GM13977 (cell line): ENCODE results near the gene IGF2BP3.

Experiments
- DNase-seq: peaks from one replicate; pipeline ENCODE4 v3.0.0; 2012; ENCODE audit warnings: low spot score
- in situ Hi-C: fragments of 300-500 bp; cut with MboI; formaldehyde crosslinking; loops from one replicate; pipeline ENCODE4 v1.12.0; 2022; ENCODE audit warnings: low sequenced_read_pairs, low pct_unique_long_range_greater_than_20kb, mixed read lengths, inconsistent platforms; ENCODE audit not compliant: unreplicated experiment
- TF ChIP-seq, protein P1 (sequence below): IDR thresholded peaks from 2 replicates; pipeline ENCODE4 v1.5.1; 2012; ENCODE audit warnings: mild to moderate bottlenecking, control low read depth; ENCODE audit not compliant: insufficient read depth; ENCODE audit errors: extremely low read depth, missing control alignments

Gene IGF2BP3

DNA sequence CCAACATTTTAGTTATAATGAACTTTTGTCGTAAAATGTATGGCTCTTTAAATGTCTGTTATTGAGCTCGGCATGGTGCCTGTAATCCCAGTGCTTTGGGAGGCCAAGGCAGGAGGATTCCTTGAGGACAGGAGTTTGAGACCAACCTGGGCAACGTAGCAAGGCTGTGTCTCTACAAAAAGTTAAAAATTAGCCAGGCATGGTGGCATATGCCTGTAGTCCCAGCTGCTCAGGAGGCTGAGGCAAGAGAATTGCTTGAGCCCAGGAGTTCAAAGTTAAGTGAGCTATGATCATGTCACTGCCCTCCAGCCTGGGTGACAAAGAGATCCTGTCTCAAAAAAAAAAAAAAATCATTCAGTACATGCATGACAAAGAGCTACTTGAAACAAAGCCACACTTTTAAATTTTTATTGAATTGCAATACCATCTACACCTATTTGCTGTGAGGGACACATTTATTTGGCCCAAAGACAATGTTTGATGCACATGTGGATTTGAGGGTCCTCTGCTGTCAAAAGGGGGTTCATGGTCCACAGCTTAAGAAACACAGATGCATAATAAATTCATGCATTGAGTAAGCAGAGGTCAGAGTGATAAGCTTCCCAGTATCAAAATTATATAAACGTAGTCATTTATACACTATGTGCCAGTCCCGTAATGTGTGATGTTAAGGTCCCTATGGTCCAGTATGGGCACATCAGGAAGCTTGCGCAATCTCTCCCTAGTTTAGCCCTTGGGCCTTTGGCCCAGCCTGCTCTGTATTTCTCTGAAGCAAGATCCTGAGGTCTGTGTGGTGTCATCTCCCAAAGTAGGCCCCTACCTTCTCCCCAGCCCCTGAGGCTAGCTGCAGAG is 175.5 kb downstream of the IGF2BP3 start:
- in situ Hi-C loops = no loop called here
- DNase-seq = no peak
- TF ChIP-seq, protein P1, sequence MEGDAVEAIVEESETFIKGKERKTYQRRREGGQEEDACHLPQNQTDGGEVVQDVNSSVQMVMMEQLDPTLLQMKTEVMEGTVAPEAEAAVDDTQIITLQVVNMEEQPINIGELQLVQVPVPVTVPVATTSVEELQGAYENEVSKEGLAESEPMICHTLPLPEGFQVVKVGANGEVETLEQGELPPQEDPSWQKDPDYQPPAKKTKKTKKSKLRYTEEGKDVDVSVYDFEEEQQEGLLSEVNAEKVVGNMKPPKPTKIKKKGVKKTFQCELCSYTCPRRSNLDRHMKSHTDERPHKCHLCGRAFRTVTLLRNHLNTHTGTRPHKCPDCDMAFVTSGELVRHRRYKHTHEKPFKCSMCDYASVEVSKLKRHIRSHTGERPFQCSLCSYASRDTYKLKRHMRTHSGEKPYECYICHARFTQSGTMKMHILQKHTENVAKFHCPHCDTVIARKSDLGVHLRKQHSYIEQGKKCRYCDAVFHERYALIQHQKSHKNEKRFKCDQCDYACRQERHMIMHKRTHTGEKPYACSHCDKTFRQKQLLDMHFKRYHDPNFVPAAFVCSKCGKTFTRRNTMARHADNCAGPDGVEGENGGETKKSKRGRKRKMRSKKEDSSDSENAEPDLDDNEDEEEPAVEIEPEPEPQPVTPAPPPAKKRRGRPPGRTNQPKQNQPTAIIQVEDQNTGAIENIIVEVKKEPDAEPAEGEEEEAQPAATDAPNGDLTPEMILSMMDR = no peak

DNA sequence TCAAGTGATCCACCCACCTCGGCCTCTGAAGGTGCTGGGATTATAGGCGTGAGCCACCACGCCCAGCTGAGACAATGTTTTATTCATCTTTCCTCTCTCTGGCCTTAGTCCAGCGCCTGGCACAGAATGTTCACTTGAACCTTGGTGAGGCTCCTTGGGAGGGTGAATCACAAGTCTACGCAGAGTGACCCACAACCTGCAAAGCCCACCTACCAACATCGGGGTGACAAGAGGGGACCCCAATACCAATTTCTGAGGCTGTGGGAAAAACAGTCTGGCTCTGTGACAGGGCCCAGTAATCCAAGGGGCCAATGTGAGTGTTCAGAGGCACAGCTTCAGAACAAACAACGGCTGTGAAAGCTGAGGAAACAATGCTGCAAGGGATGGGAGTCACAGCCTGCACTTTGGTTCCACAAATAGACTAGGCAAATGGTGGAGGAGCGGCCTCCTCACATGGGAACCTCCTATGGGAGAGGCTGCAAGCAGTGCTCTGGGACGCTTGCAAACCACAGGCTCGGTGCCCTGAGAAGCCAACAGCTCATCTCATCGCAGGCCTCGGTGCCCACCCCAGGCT is 176.7 kb downstream of the IGF2BP3 start:
- in situ Hi-C loops = no loop called here
- no peak for DNase-seq
- TF ChIP-seq, protein P1 = no peak

DNA sequence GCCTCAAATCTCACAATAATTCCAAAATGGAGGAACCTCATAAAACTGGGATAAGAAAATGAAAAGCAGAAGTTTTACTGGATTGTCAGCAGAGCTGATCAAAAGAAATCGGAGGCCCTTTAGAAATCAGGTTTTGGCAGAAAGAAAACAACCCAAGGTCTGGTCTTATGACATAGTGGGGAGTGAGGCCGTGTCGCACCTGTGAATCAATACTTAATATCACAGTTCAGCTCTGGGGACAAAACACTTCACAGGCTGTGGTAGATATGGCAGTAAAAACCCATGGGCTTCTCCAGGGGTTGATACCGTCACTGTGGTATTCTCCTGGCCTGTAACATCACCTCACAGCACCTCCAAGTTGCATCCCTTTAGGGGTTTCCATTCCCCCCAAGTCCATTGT is 177.7 kb downstream of the IGF2BP3 start:
- in situ Hi-C loops = no loop called here
- TF ChIP-seq, protein P1 = no peak
- no peak for DNase-seq

DNA sequence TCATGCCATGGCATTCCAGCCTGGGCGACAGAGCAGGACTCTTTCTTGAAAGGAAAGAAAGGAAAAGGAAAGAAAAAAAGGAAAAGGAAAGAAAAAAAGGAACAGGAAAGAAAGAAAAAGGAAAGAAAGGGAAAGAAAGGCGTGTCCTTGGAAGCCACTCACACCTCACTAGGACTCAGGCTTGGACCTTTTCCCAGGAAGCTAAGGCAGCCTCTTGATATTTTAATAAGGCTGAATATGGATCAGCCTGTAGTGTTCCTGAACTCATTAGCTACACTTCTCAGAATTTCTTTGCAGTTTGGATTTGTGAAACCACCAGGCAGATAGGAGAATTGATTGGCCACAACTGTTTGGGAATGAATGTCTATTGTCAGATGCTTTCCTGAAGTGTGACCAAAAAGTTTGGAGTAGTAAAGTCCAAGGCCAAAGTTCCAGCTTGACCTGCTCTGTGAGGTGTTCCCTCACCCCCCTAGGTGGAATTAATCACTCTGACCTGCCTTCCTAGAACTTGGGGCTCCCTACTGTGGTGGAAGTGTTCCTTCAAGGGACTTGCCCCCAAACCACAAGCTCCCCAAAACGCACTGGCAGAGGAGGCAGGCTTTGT is 178.2 kb downstream of the IGF2BP3 start:
- TF ChIP-seq, protein P1 = no peak
- in situ Hi-C loops = no loop called here
- DNase-seq = no peak

DNA sequence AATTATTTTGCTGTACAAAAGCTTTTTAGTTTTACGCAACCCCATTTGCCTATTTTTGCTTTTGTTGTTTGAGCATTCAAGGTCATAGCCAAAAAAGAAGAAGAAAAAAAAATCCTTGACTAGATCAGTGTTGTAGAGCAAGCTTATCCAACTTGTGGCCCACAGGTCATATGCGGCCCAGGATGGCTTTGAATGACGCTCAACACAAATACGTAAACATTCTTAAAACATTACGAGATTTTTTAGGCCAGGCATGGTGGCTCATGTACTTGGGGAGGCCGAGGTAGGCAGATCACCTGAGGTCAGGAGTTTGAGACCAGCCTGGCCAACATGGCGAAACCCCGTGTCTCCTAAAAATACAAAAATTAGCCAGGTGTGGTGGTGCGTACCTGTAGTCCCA is 179.3 kb downstream of the IGF2BP3 start:
- DNase-seq = no peak
- in situ Hi-C loops = no loop called here
- TF ChIP-seq, protein P1 = no peak

DNA sequence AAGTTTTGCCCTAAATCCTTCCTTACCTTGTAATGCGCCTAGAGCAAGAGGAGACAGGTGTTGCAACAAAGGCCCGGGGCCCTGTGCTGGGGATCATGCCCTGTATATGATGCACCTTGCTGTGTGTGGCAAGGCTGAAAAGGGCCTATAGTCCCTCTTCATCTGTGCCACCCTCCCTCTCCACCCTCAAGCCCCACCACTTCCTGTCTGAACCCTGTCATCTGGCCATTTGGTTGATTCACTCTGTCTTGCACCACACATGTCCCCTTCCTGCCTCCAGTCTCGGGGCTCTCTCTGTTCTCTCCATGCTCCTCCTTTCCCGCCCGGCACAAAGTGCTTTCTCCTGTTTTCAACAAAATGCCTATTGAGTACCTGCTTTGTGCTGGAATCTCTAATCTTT is 182.7 kb downstream of the IGF2BP3 start:
- in situ Hi-C loops = no loop called here
- TF ChIP-seq, protein P1 = no peak
- no peak for DNase-seq
